HG03103 (cell line): ENCODE data around the gene FAXDC2.
"Not testable (repeated sequence)": the region's sequence is repeated elsewhere in the genome, so short reads cannot be mapped to it uniquely, and the experiment has no call there.

Experiments
- ATAC-seq: cut with Tn5 transposase; IDR thresholded peaks from one replicate; pipeline ENCODE4 v1.9.1; 2021; ENCODE audit warnings: low read depth; ENCODE audit not compliant: unreplicated experiment

FAXDC2 gene

DNA sequence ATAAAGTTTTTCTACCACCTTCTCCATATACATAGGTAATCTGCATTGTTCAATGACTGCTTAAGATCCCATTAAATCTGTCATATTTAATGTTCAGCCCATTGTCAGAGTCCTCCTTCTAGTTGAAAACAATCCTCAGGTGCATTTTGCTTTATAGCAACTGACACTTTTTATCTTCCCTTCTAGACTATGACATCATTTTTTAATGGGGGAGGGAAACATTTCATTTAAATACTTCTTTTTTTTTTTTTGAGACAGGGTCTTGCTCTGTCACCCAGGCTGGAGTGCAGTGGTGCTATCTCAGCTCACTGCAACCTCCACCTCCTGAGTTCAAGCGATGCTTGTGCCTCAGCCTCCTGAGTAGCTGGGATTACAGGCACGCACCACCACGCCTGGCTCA, 17.6 kb downstream of the FAXDC2 start:
- ATAC-seq = not testable (repeated sequence)

DNA sequence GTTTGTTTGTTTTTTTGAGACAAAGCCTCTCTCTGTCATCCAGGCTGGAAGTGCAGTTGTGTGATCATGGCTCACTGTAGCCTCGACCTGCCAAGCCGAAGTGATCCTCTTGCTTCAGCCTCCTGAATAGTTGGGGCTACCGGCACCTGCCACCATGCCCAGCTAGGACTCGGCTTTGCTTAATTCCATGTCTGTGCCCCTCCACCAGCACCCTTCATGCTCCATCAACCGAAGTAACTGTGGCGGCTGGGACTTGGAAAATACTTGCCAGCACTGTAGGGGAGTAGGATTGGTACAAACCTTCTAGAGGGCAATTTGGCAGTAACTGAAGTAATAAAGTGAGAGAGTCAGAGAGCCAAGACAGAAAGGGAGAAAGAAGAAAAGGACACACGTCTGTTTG, 19.0 kb downstream of the FAXDC2 start:
- ATAC-seq = no peak

DNA sequence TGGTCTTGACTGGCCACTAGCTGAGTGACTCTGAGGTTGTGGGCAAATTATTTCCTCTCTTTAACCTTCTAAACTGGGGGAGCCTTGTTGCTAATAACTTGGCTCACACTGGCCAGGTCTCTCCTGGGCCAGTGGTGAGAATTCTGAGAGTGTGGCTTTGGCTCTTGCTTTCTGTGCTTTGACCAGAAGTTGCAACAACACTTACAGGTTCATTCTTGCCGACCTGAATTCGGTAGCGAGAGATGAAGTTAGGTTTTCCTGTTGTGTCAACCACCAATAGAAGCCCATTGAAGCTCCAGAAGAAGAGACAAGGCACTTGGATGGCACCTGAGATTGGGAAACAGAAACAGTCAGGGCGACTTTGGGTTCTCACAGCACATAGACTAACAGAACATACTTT, 19.8 kb downstream of the FAXDC2 start:
- no peak for ATAC-seq

DNA sequence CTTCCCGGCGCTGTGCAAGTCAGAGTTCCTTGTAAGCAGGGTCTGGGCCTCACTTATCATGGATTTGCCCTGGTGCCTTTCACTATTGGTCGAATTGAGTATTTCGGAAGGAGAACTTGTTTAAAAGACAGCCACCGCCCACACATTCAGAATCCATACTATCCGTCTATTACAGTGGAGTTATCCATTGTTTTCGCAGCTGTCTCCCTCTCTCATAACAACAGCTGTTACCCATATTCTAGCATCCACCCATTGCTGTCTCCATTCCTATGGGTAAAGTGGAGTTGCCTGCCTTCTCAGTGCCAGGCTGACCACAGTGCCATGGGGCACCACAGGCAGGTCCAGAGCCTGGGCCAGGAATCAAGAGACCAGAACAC, 20.2 kb downstream of the FAXDC2 start:
- ATAC-seq = no peak

DNA sequence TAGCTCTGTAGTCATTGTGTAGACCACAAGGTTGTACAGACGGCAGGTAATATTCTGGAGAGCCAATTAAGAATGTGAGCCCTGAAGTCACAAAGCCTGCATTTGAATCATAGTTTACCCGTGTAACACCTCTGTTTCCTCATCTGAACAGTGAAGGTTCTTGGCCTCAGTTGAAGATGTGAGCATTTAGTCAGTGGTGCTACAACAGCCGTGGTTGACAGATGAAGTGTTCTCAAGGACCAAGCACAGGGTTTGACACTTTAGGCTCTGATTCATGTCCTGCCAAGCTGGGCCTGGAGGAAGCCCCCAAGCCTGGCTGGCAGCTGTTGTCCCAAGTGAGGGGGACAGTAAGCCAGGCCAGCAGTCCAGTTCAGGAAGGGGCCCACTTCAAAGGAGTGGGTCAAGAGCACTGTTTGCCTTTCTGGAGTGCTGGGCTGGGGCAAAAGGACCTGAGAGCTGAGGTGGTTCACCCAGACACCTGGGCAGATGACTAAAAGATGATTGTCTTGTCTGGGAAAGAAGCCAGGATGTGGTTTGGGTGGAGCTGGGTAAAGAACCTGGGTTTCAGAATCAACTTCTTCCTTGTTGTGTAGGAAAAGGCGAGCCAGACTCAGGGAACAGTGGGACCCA, 20.7 kb downstream of the FAXDC2 start:
- ATAC-seq = no peak

DNA sequence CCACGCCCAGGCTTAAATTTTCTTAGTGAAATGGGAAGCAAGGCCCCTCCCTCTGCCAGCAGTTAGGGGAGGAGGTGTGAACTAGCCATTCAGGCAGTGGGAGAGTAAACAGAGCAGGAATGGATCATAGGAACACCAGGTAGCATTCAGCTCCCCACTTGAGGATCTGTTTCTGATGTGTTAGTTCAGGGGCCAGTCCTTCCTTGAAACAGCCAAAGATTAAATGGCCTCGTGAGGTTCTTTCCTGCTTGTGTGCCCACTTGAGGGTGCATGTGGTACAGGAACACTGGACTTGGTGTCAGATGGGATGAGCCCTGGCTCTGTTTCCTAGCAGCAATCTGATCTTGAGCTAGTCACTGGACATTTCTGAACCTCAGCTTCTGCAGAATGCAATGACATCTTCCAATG, 21.2 kb downstream of the FAXDC2 start:
- no peak for ATAC-seq

DNA sequence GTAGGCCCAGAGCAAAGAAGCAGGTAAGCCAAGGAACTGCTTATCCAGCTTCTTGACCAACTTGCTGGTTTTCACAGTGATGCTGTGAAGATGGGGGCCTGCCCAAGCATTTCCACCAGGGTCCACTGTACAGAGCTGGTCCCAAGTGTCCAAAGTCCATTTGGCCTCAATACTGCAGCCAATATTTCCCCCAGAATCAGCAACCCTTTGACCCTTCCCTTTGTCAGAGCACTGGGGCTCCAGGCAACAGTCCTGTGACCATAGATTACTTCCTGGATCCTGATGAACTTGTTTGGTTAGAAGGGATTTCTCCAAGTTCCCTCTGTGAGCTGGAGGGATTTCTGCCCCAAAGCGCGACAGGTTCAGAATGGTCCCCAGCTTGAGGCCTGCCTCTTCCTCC, 26.3 kb downstream of the FAXDC2 start:
- ATAC-seq = no peak

DNA sequence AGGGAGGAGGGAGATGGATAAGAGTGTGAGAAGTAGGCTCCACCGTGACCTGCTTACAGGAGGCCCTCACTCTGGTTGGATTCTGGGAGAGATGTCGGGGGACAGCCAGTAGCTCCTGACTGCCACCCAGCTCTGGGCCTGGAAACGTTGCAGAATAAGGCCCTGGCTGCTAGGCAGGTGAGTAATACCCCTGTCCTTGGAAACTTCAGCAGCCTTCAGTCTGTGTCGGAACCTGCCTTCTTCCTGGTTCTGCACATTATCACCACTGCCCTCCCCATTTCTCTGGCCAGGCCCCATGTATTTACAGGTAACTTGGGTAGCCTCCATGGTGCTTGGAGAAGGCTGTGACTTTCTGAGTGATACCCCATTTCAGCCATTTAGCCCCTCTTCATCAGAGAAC, 26.8 kb downstream of the FAXDC2 start:
- ATAC-seq = no peak

DNA sequence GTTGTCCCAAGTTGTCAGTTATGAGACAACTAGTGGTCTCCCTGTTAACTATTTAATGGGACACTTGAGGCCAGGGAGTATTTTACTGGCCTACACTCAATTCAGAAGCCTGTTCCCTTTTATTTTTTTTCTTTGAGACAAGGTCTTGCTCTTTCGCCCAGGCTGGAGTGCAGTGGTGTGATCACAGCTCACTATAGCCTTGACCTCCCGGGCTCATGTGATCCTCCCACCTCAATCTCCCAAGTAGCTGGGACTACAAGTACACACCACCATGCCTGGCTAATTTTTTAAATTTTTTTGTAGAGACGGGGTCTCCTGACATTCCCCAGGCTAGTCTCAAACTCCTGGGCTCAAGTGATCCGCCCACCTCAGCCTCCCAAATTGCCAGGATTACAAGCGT, 27.5 kb downstream of the FAXDC2 start:
- ATAC-seq = not testable (repeated sequence)

DNA sequence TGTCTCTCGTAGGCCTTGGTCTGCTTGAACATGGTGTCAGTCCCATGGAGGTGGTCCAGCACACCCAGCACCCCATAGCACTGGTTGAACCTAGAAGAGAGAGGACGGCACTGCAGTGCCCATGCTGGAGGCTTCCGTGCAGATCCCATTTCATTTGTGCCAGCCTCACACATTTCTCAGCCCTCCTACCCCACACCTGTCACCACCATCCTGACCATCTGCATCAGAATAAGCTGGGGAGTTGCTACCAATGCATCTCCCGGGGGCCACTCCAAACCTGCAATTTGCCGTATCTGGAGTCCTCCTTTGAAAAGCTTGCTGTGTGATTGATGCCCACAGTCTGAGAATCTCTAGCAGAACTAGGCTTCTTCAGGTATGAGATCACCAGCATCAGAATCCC, 30.0 kb downstream of the FAXDC2 start:
- no peak for ATAC-seq

DNA sequence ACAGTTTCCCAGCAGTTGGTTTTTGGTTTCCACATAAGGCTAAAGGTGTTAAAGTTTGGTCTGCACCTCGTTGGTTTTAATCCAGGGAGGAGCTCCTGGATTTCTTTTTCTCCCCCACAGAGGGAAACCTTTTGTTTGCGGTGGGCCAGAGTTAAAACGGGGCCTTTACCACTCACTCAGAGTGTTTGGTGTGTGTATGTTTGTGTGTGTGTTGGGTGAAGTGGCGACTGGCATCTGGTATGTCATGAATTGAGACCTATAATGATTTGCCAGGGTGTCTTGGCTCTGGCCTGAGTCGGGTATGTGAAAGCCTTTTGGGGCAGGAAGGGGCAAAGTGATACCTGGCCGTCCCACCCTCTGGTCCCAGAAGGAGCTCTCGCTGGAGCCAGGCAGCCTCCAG, 30.9 kb downstream of the FAXDC2 start:
- ATAC-seq = no peak

DNA sequence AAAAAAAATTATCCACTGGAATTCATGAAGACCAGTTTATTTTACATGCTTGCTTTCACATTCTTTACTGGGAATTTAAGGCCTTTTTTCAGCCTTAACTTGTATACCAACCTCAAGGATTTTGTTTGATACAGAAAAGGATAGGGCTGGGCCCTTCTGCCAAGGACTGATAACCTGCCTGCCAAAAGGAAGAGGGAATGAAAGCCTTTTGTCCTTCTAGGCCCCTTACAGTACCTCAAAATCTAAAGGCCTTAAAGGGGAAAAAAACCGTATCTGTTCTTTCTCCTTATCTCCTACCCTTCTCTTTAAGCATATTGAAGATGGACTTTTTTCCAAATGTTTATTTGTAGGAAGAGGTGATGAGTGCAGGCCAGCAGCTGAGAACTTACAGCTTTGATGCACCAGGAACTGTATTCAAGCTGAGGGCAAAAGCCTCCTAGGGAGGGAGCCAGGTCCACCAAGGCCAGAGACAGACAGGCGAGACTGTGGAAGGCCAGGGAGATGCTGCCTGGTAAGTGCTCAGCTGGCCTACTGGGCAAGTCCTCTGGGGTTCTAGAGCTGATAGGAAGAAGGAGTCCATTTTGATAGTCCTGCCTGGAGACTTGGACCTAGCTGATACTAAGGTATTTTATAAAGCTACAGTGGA, 31.8 kb downstream of the FAXDC2 start:
- ATAC-seq = no peak

DNA sequence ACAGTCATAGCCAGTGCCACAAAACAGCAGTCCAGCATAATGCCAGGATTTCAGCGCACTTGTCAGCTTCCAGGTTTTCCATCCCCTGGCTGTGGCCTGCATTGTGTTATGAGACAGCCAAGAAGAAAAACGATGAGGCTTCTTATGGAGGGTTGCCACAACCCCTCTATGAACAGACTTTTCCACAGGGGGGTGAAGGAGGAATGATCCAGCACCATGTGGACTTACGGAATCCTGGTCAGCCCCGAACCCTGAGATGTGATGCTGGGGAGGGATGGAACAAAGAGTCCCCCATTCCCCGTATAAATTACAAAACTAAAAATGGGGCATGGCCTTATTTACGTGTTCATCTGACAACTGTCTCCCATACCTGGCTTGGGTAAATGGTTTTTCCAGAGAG, 32.6 kb downstream of the FAXDC2 start:
- no peak for ATAC-seq

DNA sequence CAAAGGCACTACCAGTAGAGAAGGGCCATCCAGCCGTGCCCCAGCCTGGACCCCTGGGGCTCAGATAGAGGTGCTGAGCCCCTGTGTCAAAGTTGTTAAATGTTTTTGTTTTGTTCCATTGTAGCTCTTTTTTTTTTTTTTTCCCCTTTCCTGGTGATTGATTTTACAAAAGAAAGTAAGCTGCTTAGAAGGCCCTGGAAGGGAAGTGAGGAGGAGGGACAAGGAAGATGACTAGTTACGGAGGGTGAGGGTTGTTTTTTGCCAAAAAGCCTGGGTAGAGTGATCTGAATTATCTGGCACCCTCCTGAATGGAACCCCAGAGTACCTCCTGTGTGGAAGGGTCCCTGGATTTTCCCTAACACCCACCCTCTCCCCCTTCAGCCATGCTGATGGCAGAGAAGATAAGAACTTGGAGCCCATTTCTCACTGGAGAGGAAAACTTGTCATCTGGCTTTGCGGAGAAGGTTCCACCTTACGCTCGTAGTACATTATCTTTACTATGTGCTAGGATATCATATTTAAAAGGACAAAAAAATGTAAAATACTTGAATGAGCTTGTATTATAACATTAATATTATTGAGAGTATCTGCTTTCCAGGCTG, 33.4 kb downstream of the FAXDC2 start:
- no peak for ATAC-seq

DNA sequence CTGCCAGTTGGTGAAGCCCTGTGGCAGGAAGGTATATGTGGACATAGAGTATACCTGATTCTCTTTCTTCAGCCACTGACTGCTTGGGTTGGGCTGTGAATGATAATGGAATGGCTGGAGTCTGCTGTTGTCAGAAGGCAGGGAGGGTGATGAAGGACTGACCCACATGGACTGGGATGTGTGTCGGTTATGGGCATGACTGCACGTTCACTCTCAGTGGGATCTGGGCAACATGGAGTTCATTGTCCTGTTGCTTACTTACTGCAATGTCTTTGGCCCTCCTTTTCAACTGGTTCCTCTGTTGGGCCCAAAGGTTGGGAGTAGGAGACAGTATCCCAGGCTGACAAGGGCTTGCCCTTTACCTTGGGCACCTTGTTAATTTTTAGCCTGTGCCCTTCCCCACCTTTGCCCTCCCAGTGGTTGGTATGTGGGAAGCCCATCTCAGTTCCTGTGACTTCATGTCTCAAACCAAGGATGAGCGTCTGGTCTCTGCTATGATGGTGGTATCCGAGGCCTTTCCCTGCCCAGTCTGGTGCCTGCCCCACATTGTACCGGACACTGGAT, 34.6 kb downstream of the FAXDC2 start:
- no peak for ATAC-seq

DNA sequence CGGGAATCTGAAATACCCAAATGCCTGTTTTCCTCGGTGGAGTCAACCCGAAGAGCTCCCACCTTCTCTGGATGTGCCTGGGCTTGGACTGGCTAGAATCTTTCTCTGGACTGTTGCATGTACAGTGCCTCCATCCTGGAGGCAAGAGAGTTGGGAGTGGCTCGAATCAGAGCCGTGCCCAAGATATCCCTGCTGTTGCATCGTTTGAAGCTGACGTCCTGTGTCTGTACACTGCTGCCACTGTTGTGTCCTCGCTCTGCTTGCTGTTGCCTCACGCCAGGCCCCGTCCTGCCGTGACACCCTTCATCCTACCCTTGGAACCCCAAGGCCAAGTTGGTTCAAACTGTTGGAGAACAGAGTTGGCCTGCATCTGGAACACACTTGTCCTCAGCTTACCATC, 35.4 kb downstream of the FAXDC2 start:
- ATAC-seq = no peak

DNA sequence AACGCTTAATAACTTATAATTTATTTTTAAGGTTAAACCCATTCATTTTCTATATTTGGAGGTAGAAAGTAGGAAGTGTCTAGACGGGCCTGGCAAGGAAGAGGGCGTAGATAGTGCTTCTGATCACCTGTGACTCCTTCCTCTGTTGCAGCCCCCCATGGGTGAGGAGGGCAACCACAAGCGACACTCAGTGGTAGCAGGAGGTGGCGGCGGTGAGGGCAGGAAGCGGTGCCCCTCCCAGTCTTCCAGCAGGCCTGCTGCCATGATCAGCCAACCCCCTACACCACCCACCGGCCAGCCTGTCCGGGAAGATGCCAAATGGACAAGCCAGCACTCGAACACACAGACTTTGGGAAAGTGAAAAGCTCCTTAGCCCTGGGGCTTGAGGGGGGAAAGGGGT, 36.7 kb downstream of the FAXDC2 start:
- ATAC-seq = no peak

DNA sequence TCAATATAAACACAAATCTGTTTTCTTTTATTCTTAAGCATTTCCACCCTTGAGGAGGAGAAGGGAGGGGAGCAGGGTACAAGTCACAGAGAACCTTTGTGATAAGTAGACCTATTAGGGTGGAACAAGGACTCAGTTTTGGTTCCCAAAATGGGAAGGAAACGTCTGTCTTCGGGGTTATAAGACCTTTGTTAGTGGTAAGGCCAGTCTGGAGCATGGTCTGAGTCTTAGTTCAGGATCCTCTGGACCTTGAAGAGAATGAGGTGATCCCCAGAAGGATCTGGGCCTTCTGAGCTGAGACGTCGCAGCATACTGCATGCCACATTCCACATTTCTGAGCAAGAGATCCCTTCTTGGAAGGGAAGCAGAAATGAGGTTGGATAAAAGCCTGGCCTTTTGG, 37.2 kb downstream of the FAXDC2 start:
- ATAC-seq = no peak

DNA sequence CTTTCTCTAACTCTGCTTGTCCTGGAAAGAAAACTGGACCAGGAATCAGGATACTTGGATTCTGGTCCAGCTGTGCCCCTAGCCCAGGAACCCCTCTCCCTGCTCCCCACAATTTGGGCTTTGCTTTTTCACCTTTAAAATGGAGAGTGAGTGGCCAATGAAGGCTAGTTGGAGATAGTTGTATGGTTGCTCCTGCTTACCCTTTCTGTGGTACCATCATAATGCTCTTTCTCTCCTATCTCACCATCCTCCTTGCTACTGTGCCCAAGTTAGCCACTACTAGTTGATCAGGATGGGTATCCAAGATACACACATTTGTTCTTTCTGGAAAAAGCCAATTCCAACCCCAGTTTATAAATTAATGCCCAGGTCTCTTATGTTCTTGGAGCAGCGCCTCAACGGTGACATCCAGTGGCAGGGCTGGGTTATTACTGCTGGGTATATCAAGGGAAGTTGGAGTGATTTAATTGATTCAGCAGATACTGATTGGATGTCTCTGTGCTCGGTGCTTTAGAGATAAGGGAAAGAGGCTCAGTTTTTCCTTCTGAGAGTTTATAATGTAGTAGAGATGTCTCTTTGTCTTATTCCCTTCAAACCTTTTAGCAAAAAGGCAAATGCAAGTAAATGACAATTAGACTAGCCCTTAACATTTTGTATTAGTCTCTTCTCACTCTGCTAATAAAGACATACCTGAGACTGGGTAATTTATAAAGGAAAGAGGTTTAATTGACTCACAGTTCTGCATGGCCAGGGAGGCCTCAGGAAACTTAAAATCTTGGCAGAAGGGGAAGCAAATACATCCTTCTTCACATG, 38.5 kb downstream of the FAXDC2 start:
- ATAC-seq = peak; percentile 54

DNA sequence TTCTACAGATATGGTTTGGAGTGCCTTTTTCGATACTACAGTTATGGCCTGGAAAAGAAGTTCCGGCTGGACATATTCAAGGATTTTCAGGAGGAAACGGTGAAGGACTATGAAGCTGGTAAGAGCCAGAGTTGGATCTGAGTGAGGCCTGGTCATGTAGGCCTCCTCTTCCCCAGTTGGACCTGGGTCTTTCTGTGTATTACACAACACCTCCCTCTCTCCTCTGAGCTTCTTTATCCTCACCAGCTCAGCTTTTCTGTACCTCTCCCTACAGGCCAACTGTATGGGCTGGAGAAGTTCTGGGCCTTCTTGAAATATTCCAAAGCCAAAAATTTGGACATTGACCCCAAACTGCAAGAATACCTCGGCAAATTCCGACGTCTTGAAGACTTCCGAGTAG, 39.2 kb downstream of the FAXDC2 start:
- ATAC-seq = no peak

DNA sequence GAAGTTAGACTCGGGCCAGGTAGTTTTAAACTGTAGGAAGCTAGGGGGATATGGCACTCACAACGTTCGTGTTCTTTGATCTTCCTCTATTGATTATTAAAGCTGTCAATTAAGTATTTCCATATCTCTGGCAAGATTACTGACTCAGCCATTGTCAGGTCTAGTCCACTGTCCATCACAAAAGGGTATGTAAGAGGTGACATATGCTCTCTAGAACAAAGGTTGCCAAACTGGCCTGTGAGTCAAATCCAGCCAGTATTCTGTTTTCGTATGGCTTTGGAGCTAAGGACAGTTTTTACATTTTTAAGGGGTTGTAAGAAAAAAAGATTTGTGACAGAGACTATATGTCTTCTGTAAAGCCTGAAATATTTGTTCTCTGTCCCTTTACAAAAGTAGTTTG, 44.2 kb downstream of the FAXDC2 start:
- ATAC-seq = no peak
